ENCODE results near the gene CBX5.

DNA sequence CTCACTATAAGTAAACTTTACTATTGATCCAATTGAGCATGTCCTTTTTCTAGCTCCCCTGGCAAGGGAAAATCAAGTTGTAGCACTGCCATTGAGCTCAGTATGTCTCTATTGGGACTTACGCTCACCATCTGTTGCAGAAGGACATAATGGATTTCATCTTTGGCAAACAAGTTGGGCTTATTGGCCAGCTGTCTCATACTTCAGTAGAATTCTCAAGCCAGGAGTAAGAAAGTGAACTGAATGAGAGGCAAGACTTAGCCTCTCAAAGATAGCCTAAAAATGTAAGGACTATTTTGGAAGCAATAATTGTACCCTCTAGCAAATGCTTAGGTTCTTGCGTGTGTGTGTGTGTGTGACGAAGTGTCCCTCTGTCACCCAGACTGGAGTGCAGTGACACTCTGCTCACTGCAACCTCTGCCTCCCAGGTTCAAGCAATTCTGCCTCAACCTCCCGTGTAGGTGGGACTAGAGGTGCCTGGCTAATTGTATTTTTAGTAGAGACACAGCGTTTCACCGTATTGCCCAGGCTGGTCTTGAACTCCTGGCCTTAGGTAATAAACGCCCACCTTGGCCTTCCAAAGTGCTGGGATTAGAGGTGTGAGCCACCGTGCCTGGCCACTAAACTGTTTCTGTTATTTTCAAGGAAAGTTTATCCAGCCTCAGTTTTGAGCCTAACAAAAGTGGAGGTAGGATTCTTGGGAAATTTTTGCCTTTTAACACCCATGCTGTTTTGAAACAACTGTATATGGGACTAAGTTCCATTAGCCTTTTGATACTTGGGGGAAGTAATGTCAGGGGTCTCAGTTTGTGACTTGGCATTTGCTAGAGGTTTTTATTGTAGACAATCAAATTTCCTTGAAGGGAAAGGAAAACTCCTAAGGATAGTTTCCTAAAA lies 7.6 kb upstream of the CBX5 start:
- TF ChIP-seq, protein P1, sequence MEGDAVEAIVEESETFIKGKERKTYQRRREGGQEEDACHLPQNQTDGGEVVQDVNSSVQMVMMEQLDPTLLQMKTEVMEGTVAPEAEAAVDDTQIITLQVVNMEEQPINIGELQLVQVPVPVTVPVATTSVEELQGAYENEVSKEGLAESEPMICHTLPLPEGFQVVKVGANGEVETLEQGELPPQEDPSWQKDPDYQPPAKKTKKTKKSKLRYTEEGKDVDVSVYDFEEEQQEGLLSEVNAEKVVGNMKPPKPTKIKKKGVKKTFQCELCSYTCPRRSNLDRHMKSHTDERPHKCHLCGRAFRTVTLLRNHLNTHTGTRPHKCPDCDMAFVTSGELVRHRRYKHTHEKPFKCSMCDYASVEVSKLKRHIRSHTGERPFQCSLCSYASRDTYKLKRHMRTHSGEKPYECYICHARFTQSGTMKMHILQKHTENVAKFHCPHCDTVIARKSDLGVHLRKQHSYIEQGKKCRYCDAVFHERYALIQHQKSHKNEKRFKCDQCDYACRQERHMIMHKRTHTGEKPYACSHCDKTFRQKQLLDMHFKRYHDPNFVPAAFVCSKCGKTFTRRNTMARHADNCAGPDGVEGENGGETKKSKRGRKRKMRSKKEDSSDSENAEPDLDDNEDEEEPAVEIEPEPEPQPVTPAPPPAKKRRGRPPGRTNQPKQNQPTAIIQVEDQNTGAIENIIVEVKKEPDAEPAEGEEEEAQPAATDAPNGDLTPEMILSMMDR (IDR thresholded peaks at IDR 0.05; ENCODE audit: low read depth, low read length) = no peak
- no peak for TF ChIP-seq EZH2phosphoT487 (IDR thresholded peaks at IDR 0.05; ENCODE audit: low read depth)
